ENCODE results near the gene ITIH3. TPM values are rescaled to one million over a fixed set of nuclear protein-coding genes. Genes with fewer than 3 reads are reported as not detected.

Gene ITIH3
- total and polyA plus RNA-seq, 2 experiments from 2014 or later: 63.3 to 66.9 TPM

- no peaks in the 10 kb centered on the region for H3K4me1 ChIP-seq (ENCODE audit: insufficient read depth)
- H3K4me2 ChIP-seq: no peak overlapping the region
- no peaks in the 10 kb centered on the region for H3K36me3 ChIP-seq (replicated peaks; ENCODE audit: insufficient read depth, low read depth)
- TF ChIP-seq EZH2phosphoT487 (IDR thresholded peaks at IDR 0.05; ENCODE audit: low read depth, severe bottlenecking, unreplicated experiment): no peak
- TF ChIP-seq CTCF (IDR thresholded peaks at IDR 0.05; ENCODE audit: poor library complexity): no peak
- no peaks in the 10 kb centered on the region for H4K20me1 ChIP-seq (ENCODE audit: insufficient read depth, poor library complexity, severe bottlenecking)
- no peak overlapping the region for H3K4me3 ChIP-seq
- H3K9me2 ChIP-seq (replicated peaks; ENCODE audit: insufficient read depth): no peaks in the 10 kb centered on the region
- 88% methylated on average over 12 of the region's 12 CpGs for WGBS (ENCODE audit: low lambda C conversion rate, missing lambda C conversion rate)
- no peaks in the 10 kb centered on the region for H3K79me2 ChIP-seq
- H2AFZ ChIP-seq: no peak overlapping the region
- no peak overlapping the region for H3K27ac ChIP-seq
- H3K27me3 ChIP-seq: no peaks in the 10 kb centered on the region
- no peaks in the 10 kb centered on the region for H3K9me3 ChIP-seq (ENCODE audit: low read depth)
- DNase-seq (ENCODE audit: low spot score): no peak
Observed at GRCh38 chr3:52791366-52791765, 3.2 kb upstream of the ITIH3 start.

- TF ChIP-seq EZH2 (IDR thresholded peaks at IDR 0.05; ENCODE audit: borderline replicate concordance): no peak
- WGBS (ENCODE audit: low lambda C conversion rate, missing lambda C conversion rate): 83% methylated on average over 4 of the region's 4 CpGs
- Histone ChIP-seq H3K4me2 (no peak overlapping the region), H3K4me1 (ENCODE audit: insufficient read depth) (no peaks in the 10 kb centered on the region), H3K9me2 (replicated peaks; ENCODE audit: insufficient read depth) (no peaks in the 10 kb centered on the region), H3K36me3 (replicated peaks; ENCODE audit: insufficient read depth, low read depth) (no peaks in the 10 kb centered on the region), H2AFZ (no peak overlapping the region), H3K4me3 (no peak overlapping the region), H3K9me3 (ENCODE audit: low read depth) (no peaks in the 10 kb centered on the region), H3K27me3 (no peaks in the 10 kb centered on the region), H4K20me1 (ENCODE audit: insufficient read depth, poor library complexity, severe bottlenecking) (no peaks in the 10 kb centered on the region), H3K27ac (no peak overlapping the region), H3K79me2 (no peaks in the 10 kb centered on the region)
- DNase-seq (ENCODE audit: low spot score): no peak
Observed at GRCh38 chr3:52791928-52792327, 2.7 kb upstream of the ITIH3 start.

GRCh38 chr3:52792413-52792812 is 2.2 kb upstream of the ITIH3 start:
- no peaks in the 10 kb centered on the region for H3K36me3 ChIP-seq (replicated peaks; ENCODE audit: insufficient read depth, low read depth)
- TF ChIP-seq EZH2phosphoT487 (IDR thresholded peaks at IDR 0.05; ENCODE audit: low read depth, severe bottlenecking, unreplicated experiment) (no peak), EZH2 (IDR thresholded peaks at IDR 0.05; ENCODE audit: borderline replicate concordance) (no peak), CTCF (IDR thresholded peaks at IDR 0.05; ENCODE audit: poor library complexity) (no peak)
- H3K27ac ChIP-seq: no peak overlapping the region
- H3K9me2 ChIP-seq (replicated peaks; ENCODE audit: insufficient read depth): no peaks in the 10 kb centered on the region
- no peaks in the 10 kb centered on the region for H3K9me3 ChIP-seq (ENCODE audit: low read depth)
- H3K27me3 ChIP-seq: no peaks in the 10 kb centered on the region
- H4K20me1 ChIP-seq (ENCODE audit: insufficient read depth, poor library complexity, severe bottlenecking): no peaks in the 10 kb centered on the region
- H3K4me3 ChIP-seq: no peak overlapping the region
- H3K4me2 ChIP-seq: no peak overlapping the region
- 76% methylated on average over 7 of the region's 7 CpGs for WGBS (ENCODE audit: low lambda C conversion rate, missing lambda C conversion rate)
- no peak overlapping the region for H2AFZ ChIP-seq
- H3K79me2 ChIP-seq: no peaks in the 10 kb centered on the region
- no peaks in the 10 kb centered on the region for H3K4me1 ChIP-seq (ENCODE audit: insufficient read depth)
- DNase-seq (ENCODE audit: low spot score): no peak

GRCh38 chr3:52792961-52793695 is 1.5 kb upstream of the ITIH3 start:
- 88% methylated on average over 17 of the region's 18 CpGs for WGBS (ENCODE audit: low lambda C conversion rate, missing lambda C conversion rate)
- Histone ChIP-seq H3K4me1 (ENCODE audit: insufficient read depth) (no peaks in the 10 kb centered on the region), H3K4me2 (no peak overlapping the region), H3K27ac (no peak overlapping the region), H3K4me3 (no peak overlapping the region), H3K9me3 (ENCODE audit: low read depth) (no peaks in the 10 kb centered on the region), H2AFZ (no peak overlapping the region), H3K36me3 (replicated peaks; ENCODE audit: insufficient read depth, low read depth) (no peaks in the 10 kb centered on the region), H3K9me2 (replicated peaks; ENCODE audit: insufficient read depth) (no peaks in the 10 kb centered on the region), H4K20me1 (ENCODE audit: insufficient read depth, poor library complexity, severe bottlenecking) (no peaks in the 10 kb centered on the region), H3K27me3 (no peaks in the 10 kb centered on the region), H3K79me2 (no peaks in the 10 kb centered on the region)
- TF ChIP-seq EZH2 (IDR thresholded peaks at IDR 0.05; ENCODE audit: borderline replicate concordance): no peak
- TF ChIP-seq EZH2phosphoT487 (IDR thresholded peaks at IDR 0.05; ENCODE audit: low read depth, severe bottlenecking, unreplicated experiment): no peak
- no peak for TF ChIP-seq CTCF (IDR thresholded peaks at IDR 0.05; ENCODE audit: poor library complexity)
- no peak for DNase-seq (ENCODE audit: low spot score)
